SW 1271 (cell line): Measurements from ENCODE around the gene CD207.

Experiments
- DNase-seq, 2 experiments: peaks; one replicate each; lab custom pipeline; 2025; lab: John Stamatoyannopoulos, UW

CD207 gene

GRCh38 chr2:70795164-70795995 lies 40.2 kb downstream of the CD207 start:
- no peak for DNase-seq

- DNase-seq = no peak
Observed at GRCh38 chr2:70793450-70793849, 42.2 kb downstream of the CD207 start.

GRCh38 chr2:70790136-70790828 lies 45.3 kb downstream of the CD207 start, which contains the start of gene FIGLA:
FIGLA (minus strand) TSS chr2:70790643; CDS start chr2:70790638, 5 bp downstream.
- no peak for DNase-seq

GRCh38 chr2:70789304-70790135 lies 46.1 kb downstream of the CD207 start:
- DNase-seq = peak; percentile 8 to 29

GRCh38 chr2:70785137-70785911 lies 50.3 kb downstream of the CD207 start:
- DNase-seq = peak in 1 of 2 experiments; percentile 17

GRCh38 chr2:70784320-70784719 lies 51.3 kb downstream of the CD207 start:
- no peak for DNase-seq
